HEK293T (cell line): ENCODE data around the gene HOXD3.
A peak's percentile ranks its signal among the peaks of the same experiment; 100 is the strongest.

Source experiments
- CTCF ChIA-PET: fragments of 350-600 bp; formaldehyde crosslinking; extraction: SDS; loops from one replicate; lab custom pipeline; 2021; ENCODE audit warnings: antibody characterized with exemption, inconsistent platforms; lab: Yijun Ruan, JAX
- POLR2A ChIA-PET: fragments of 350-600 bp; formaldehyde crosslinking; extraction: SDS; loops from one replicate; lab custom pipeline; 2020; ENCODE audit warnings: antibody characterized with exemption, inconsistent platforms; lab: Yijun Ruan, JAX
- DNase-seq: peaks from one replicate; pipeline ENCODE4 v3.0.0; 2012; ENCODE audit warnings: mixed read lengths; ENCODE audit errors: extremely low spot score
- ARNT ChIP-seq: fragments of 450-650 bp; IDR thresholded peaks from 2 replicates; pipeline ENCODE4 v1.6.1; 2017; ENCODE audit warnings: mild to moderate bottlenecking
- BHLHE40 ChIP-seq: fragments of 450-650 bp; IDR thresholded peaks from 2 replicates; pipeline ENCODE4 v1.6.1; 2016; ENCODE audit warnings: mild to moderate bottlenecking, moderate library complexity, borderline replicate concordance
- CTBP1 ChIP-seq: fragments of 450-650 bp; IDR thresholded peaks from 2 replicates; pipeline ENCODE4 v1.6.1; 2016; ENCODE audit warnings: borderline replicate concordance
- FOXA1 ChIP-seq: fragments of 450-650 bp; IDR thresholded peaks from 2 replicates; pipeline ENCODE4 v1.6.1; 2016; ENCODE audit warnings: mild to moderate bottlenecking
- FOXK2 ChIP-seq: fragments of 450-650 bp; IDR thresholded peaks from 2 replicates; pipeline ENCODE4 v1.6.1; 2016; ENCODE audit warnings: mild to moderate bottlenecking
- FOXM1 ChIP-seq: fragments of 450-650 bp; IDR thresholded peaks from 2 replicates; pipeline ENCODE4 v1.6.1; 2017; ENCODE audit warnings: mild to moderate bottlenecking, borderline replicate concordance
- HDGF ChIP-seq: fragments of 450-650 bp; IDR thresholded peaks from 2 replicates; pipeline ENCODE4 v1.6.1; 2017; ENCODE audit warnings: antibody characterized with exemption, borderline replicate concordance
- L3MBTL2 ChIP-seq: fragments of 450-650 bp; conservative IDR thresholded peaks from 2 replicates; pipeline ENCODE4 v1.6.1; 2016; ENCODE audit warnings: mild to moderate bottlenecking
- LEF1 ChIP-seq: fragments of 450-650 bp; IDR thresholded peaks from 2 replicates; pipeline ENCODE4 v1.6.1; 2017; ENCODE audit warnings: mild to moderate bottlenecking, borderline replicate concordance
- NFRKB ChIP-seq: fragments of 450-650 bp; IDR thresholded peaks from 2 replicates; pipeline ENCODE4 v1.6.1; 2016; ENCODE audit warnings: mild to moderate bottlenecking, moderate library complexity
- SP1 ChIP-seq: fragments of 450-650 bp; IDR thresholded peaks from 2 replicates; pipeline ENCODE4 v1.6.1; 2017
- SUZ12 ChIP-seq: fragments of 450-650 bp; IDR thresholded peaks from 2 replicates; pipeline ENCODE4 v1.6.1; 2016; ENCODE audit warnings: mild to moderate bottlenecking
- TARDBP ChIP-seq: fragments of 450-650 bp; IDR thresholded peaks from 2 replicates; pipeline ENCODE4 v1.6.1; 2016
- ZNF384 ChIP-seq: fragments of 450-650 bp; IDR thresholded peaks from 2 replicates; pipeline ENCODE4 v1.6.1; 2016
- TF ChIP-seq, protein P1 (sequence below): fragments of 450-650 bp; IDR thresholded peaks from 2 replicates; pipeline ENCODE4 v1.6.1; 2016

The HOXD3 gene

DNA sequence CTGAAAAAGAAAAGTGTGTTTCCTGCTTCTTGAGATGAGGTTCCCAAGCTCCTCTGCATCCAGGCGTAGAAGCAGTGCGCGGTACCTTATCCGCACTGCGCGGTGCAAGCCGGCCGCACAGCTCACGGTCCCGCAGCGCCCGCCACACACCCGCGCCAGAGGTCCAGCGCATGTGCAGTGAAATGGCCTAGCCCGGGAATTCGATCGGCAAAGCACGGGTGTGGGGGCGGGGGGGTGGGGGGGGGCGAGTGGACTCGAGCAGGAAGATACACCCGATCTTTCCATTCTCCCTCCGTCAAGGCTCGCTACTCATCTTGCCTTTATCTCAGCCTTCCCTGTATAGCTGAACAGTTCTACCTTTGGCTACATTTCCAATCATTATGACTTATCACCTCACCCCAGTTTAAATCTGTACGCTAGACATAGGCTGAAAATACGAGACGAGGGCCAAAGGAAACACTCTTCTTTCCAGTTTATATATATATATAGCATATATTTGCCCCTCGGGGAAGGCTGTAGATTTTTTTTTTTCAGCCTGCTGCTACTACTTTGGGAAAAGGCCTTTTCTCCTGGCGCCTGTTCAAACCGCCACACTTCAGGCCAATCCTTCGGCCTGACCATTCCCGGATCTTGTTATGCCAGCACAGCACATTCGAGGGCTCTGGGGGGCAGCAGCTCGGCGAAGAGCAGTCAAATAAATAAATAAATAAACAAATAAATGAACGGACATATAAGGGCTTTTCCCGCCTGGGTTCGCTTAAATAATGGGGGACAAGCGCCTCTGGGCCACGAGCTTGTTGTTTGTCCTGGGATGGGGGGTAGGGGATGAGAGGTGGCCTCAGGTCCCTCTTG lies 17.2 kb upstream of the HOXD3 start:
- ChIA-PET CTCF (interaction anchor here (0.6 to 2.9 kb wide), 26 partner anchors 8 to 1009 kb away, joined by 3 to 26 read pairs (median 4); partner anchors contain the start of gene MTX2), POLR2A (interaction anchor here (1.2 to 1.8 kb wide), 4 partner anchors 9 to 497 kb away, joined by 3 to 13 read pairs (median 5); no protein-coding TSS in a partner anchor)
- DNase-seq = no peak
- TF ChIP-seq SP1 (no peak), HDGF (no peak), LEF1 (no peak), ARNT (no peak), FOXM1 (no peak), NFRKB (no peak), L3MBTL2 (no peak), TARDBP (no peak), SUZ12 (no peak), ZNF384 (no peak)

DNA sequence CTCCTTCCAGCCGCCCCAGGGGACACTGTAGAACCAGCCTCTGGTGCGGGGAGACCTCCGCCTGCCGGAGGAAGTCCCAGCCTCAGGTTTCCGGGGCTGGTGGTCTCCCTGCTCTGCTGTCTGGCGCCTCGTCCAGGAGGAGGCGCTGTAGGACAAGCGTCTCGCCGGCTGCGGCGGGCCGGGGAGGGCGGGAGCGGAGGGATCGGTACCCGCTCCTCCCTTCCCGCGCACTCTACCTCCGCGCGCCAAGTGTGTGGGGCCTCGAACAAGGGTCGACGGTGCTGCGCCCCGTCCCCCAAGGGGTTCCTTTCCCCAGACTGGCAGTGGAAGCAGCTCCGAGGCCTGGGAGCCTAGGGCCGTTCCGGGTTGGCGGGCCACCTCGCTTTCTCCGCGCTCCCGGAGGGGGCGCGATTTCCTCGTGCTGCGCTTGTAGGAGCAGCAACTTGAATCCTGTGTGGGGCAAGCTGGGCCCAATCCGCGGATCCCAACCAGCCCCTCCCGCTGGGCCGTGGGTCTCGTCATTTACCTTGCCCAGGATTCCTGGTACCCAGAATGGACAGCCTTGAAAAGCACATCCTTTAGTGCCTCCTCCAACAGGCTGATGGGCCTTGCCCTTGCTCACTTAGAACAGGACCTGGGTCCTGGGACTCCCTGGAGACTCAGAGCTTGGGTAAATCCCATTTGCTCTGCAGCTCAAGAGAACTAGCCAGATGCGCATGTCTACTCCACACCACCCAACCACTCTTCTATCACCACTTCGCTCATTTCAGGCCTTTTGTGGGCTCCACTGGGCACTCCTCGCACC lies 16.4 kb upstream of the HOXD3 start:
- ChIA-PET CTCF (interaction anchor here (0.6 to 2.9 kb wide), 30 partner anchors 9 to 1008 kb away, joined by 3 to 26 read pairs (median 4); partner anchors contain the start of genes HOXD4 and MTX2), POLR2A (interaction anchor here (1.0 to 1.8 kb wide), 4 partner anchors 15 to 413 kb away, joined by 3 to 13 read pairs (median 4); partner anchors contain the start of gene HOXD3)
- DNase-seq = peak; percentile 85
- TF ChIP-seq FOXM1 (0 out of 2 replicates have a peak, but pooled peaks have one; percentile 5), TARDBP (no peak), SP1 (no peak), L3MBTL2 (peak; percentile 96), FOXK2 (no peak), BHLHE40 (no peak)

DNA sequence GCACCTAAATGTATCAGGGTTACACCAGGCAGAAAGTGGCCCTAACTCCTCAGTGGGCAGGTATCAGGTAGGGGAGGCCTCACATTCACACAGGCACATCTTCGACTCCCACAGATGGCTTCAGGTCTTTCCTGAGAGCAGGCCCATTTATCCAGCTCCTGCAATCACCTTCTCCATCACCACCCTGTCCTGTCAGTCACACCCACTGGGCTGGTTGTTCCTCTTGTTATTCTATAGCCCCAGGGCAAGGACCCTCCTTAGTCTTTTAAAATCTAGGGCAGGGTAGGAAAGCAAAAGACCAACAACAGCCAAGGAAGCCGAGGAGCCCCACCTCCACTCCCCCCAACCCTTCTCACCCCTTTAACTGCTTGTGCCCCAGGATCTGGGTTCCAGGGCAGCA lies 14.8 kb upstream of the HOXD3 start:
- TF ChIP-seq ZNF384 (no peak), BHLHE40 (no peak), ARNT (no peak), L3MBTL2 (no peak)
- DNase-seq = no peak
- POLR2A ChIA-PET = no interaction called here
- CTCF ChIA-PET = no interaction called here

DNA sequence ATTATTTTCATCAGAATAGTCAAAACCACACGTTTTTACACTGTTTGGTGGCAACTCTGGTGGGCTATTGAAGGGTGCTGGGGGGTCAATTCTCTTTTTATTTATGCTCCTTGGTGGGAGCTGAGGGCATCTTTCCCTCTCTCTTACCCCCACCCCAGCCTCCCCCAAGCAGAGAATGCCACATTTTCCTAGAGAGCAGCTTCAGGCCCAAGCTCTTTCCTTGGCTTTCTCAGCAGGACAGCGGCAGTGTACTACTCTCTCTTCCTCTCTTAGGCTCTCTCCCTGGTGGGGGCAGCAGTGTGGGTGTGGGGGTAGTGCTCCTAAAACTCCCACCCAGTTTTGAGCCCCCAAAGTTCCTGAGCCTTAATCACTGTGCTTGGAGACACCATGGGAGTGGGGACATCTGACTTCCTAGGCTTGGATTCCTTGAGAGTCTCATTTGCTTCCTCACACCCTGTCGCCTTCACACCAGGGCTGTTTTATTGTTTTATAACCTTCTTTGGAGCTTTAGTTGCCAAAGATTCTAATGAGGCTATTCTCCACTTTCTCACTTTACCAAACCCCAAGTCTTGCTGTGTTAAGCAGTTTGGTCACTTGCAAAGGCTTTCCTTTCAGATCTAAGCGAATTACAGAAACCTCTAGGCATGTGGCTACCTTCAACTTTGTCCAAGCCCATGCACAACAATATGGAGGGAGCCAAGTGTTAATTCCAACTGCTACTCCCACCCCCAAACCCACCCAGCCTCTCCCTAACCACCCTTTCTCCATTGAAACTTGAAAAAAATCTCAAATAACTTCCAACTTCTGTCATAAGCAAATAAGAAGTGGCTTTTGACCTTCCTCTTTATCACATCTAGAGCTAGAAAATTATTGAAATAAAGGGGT lies 11.8 kb upstream of the HOXD3 start:
- POLR2A ChIA-PET = interaction anchor here (0.7 to 1.5 kb wide), 4 partner anchors 9 to 310 kb away, joined by 3 to 7 read pairs (median 4); no protein-coding TSS in a partner anchor
- CTCF ChIA-PET = interaction anchor here (1.0 to 3.0 kb wide), 2 partner anchors 240 to 310 kb away, joined by 3 to 11 read pairs; no protein-coding TSS in a partner anchor
- DNase-seq = no peak
- TF ChIP-seq L3MBTL2 = peak; percentile 86
- TF ChIP-seq FOXA1 = no peak
- TF ChIP-seq, protein P1, sequence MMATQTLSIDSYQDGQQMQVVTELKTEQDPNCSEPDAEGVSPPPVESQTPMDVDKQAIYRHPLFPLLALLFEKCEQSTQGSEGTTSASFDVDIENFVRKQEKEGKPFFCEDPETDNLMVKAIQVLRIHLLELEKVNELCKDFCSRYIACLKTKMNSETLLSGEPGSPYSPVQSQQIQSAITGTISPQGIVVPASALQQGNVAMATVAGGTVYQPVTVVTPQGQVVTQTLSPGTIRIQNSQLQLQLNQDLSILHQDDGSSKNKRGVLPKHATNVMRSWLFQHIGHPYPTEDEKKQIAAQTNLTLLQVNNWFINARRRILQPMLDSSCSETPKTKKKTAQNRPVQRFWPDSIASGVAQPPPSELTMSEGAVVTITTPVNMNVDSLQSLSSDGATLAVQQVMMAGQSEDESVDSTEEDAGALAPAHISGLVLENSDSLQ = no peak

DNA sequence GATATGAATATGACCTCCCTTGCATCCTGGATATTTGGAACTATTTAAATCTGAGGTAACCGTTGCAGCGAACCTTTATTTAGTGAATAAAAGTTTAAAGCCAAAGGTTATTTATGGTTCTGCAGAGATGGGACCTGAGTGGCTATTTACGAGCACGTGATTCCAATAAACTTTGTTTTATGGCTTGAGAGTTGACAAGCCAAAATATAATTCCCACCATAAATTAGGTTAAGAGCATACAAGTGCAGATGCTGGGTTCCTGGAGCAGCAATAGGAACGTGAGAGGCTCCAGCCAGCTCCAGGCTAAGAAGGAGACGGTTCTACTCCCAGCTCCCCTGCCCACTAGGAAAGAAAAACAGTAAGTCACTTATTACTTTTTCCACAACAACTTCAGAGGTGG lies 11.0 kb upstream of the HOXD3 start:
- TF ChIP-seq, protein P1 = peak; percentile 96
- TF ChIP-seq ZNF384 (no peak), CTBP1 (peak; percentile 92)
- peak; percentile 73 for DNase-seq
- ChIA-PET POLR2A (interaction anchor here (0.7 to 1.5 kb wide), 5 partner anchors 10 to 309 kb away, joined by 3 to 7 read pairs (median 4); no protein-coding TSS in a partner anchor), CTCF (interaction anchor here (1.0 to 3.0 kb wide), 2 partner anchors 239 to 309 kb away, joined by 3 to 11 read pairs; no protein-coding TSS in a partner anchor)

DNA sequence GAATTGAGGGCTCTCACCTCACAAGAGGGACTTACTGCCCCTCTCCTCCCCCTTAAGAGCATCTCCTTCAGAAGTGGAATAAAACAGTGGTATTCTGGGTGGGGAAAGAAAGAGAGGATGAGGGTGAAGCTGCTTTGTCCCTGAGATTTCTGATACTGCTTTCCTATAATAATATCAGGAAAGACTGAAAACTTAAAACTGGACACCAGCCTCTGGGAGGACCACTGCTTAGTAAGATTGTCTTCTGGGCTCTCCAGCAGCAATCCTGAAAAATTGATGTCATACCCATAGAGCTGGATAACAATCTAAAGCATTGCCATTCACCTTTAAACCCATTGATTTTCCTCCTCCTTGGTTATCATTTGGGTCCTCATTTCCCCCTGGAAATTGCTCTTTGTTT lies 10.5 kb upstream of the HOXD3 start:
- TF ChIP-seq L3MBTL2 (no peak), SP1 (no peak), LEF1 (no peak), HDGF (no peak), FOXK2 (no peak), NFRKB (no peak), TARDBP (no peak), BHLHE40 (no peak), CTBP1 (no peak)
- TF ChIP-seq, protein P1 = no peak
- CTCF ChIA-PET = interaction anchor here (1.0 to 3.0 kb wide), 3 partner anchors 16 to 308 kb away, joined by 3 to 11 read pairs (median 4); no protein-coding TSS in a partner anchor
- POLR2A ChIA-PET = interaction anchor here (1.1 to 1.5 kb wide), 3 partner anchors 9 to 11 kb away, joined by 3 to 7 read pairs (median 5); no protein-coding TSS in a partner anchor
- no peak for DNase-seq
